ENCODE measurements around the gene TAS2R60.
"Not testable (repeated sequence)": the region's sequence is repeated elsewhere in the genome, so short reads cannot be mapped to it uniquely, and the experiment has no call there.

TAS2R60 gene

GRCh38 chr7:143415742-143416397, 27.4 kb upstream of the TAS2R60 start:
- DNase-seq (ENCODE audit: extremely low read depth, insufficient read length), result no peak

DNA sequence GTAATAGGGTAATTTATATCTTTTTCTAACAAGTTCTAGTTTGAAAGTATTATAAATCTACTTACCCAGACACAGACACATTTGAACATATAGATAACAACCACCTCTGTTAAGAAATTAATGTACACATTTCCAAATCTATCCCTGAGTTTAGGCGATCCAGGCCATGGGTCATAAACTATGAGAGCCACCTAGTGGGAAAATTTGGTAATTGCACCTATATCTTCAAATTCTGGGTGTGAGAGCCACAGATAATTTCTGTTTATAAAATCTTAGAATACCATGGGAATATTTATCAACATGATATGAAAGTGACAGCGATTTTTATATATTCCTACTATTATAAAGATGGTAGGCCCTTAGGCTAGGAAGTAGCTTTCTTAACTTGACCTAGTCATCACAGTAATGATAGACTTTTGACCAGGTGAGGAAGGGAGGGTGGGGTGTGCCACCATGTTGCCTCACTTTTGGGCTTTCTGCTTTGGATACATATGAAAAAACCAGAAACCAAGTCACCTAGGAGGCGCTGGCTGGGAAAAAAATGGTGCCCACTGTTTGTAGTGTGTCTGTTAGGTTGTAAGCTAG, 26.6 kb upstream of the TAS2R60 start:
- H3K27me3 ChIP-seq (replicated peaks; ENCODE audit: control insufficient read depth, insufficient read depth, low read length), result 0 out of 2 replicates have a peak, but pooled peaks cover 1% of the 10 kb centered on the region
- no peaks in the 10 kb centered on the region for H3K36me3 ChIP-seq (ENCODE audit: control insufficient read depth, insufficient read depth, low read length)
- DNase-seq (ENCODE audit: extremely low read depth, insufficient read length), result no peak
- TF ChIP-seq, protein P1, sequence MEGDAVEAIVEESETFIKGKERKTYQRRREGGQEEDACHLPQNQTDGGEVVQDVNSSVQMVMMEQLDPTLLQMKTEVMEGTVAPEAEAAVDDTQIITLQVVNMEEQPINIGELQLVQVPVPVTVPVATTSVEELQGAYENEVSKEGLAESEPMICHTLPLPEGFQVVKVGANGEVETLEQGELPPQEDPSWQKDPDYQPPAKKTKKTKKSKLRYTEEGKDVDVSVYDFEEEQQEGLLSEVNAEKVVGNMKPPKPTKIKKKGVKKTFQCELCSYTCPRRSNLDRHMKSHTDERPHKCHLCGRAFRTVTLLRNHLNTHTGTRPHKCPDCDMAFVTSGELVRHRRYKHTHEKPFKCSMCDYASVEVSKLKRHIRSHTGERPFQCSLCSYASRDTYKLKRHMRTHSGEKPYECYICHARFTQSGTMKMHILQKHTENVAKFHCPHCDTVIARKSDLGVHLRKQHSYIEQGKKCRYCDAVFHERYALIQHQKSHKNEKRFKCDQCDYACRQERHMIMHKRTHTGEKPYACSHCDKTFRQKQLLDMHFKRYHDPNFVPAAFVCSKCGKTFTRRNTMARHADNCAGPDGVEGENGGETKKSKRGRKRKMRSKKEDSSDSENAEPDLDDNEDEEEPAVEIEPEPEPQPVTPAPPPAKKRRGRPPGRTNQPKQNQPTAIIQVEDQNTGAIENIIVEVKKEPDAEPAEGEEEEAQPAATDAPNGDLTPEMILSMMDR (IDR thresholded peaks at IDR 0.05; ENCODE audit: insufficient read depth, low read length, poor library complexity, severe bottlenecking), result peak; percentile 64
- H3K4me3 ChIP-seq (replicated peaks; ENCODE audit: low read depth, low read length), result no peak overlapping the region

More at GRCh38 chr7:143415742-143416397, 27.4 kb upstream of the TAS2R60 start:
- H3K36me3 ChIP-seq (ENCODE audit: control insufficient read depth, insufficient read depth, low read length), result no peaks in the 10 kb centered on the region
- TF ChIP-seq, protein P1 (IDR thresholded peaks at IDR 0.05; ENCODE audit: insufficient read depth, low read length, poor library complexity, severe bottlenecking), result no peak
- no peak overlapping the region for H3K4me3 ChIP-seq (replicated peaks; ENCODE audit: low read depth, low read length)
- 0 out of 2 replicates have a peak, but pooled peaks cover 1% of the 10 kb centered on the region for H3K27me3 ChIP-seq (replicated peaks; ENCODE audit: control insufficient read depth, insufficient read depth, low read length)

DNA sequence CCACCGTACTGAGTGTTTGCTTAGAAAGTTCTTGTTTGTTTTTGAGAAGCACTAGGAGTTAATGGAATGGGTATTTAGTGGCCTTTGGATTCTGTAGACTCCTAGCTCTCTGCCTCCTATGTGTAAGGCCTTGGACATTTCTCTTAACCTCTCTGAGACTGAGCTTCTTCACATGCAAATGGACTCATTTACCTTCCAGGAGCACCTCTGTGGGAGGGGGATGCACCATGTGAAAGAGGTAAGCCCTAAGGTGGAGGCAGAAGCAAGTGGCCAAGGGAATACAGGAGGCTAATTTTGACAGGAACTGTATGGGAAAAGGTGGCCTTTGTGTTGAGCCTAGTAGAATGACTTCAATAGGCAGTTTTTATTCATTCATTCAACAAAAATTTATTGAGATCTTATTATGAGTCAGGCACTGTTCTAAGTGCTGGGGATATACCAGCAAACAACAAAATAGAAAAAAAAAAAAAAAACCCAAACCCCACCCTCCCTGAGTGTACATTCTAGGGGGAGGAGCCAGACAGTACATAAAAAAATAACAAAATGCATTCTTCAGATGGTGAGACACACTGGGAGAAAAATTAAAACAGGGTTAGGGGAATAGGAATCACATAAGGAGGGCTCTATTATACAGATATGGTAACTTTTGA, 25.4 kb upstream of the TAS2R60 start:
- Histone ChIP-seq H3K27me3 (replicated peaks; ENCODE audit: control insufficient read depth, insufficient read depth, low read length) (0 out of 2 replicates have a peak, but pooled peaks cover 1% of the 10 kb centered on the region), H3K36me3 (ENCODE audit: control insufficient read depth, insufficient read depth, low read length) (no peaks in the 10 kb centered on the region), H3K4me3 (replicated peaks; ENCODE audit: low read depth, low read length) (no peak overlapping the region)
- TF ChIP-seq, protein P1 (IDR thresholded peaks at IDR 0.05; ENCODE audit: insufficient read depth, low read length, poor library complexity, severe bottlenecking), result no peak
- DNase-seq (ENCODE audit: extremely low read depth, insufficient read length), result no peak

GRCh38 chr7:143418681-143419458, 24.4 kb upstream of the TAS2R60 start:
- TF ChIP-seq, protein P1 (IDR thresholded peaks at IDR 0.05; ENCODE audit: insufficient read depth, low read length, poor library complexity, severe bottlenecking), result no peak
- no peak for DNase-seq (ENCODE audit: extremely low read depth, insufficient read length)
- H3K27me3 ChIP-seq (replicated peaks; ENCODE audit: control insufficient read depth, insufficient read depth, low read length), result 0 out of 2 replicates have a peak, but pooled peaks cover 1% of the 10 kb centered on the region
- H3K36me3 ChIP-seq (ENCODE audit: control insufficient read depth, insufficient read depth, low read length), result no peaks in the 10 kb centered on the region
- no peak overlapping the region for H3K4me3 ChIP-seq (replicated peaks; ENCODE audit: low read depth, low read length)

DNA sequence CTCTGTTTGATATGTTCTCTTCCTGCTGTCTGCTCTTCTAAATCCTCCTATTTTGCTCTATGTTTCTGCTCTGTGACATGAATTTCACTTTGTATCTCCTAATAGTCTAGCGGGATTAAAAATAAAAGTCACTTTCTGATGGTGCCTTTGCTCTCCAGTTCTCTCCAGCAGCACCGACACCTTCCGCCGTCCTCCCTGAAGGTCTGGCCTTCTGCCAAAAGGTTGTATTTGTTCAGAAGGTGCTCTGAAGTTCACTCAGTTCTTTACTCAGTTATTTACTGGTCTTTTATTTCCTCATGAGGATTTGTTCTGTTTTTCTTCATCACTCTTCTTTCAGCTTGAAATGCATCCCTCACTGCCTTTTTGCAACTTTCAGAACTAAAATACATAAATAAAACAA, 23.4 kb upstream of the TAS2R60 start:
- Histone ChIP-seq H3K36me3 (ENCODE audit: control insufficient read depth, insufficient read depth, low read length) (no peaks in the 10 kb centered on the region), H3K4me3 (replicated peaks; ENCODE audit: low read depth, low read length) (no peak overlapping the region), H3K27me3 (replicated peaks; ENCODE audit: control insufficient read depth, insufficient read depth, low read length) (0 out of 2 replicates have a peak, but pooled peaks cover 1% of the 10 kb centered on the region)
- TF ChIP-seq, protein P1 (IDR thresholded peaks at IDR 0.05; ENCODE audit: insufficient read depth, low read length, poor library complexity, severe bottlenecking), result no peak
- no peak for DNase-seq (ENCODE audit: extremely low read depth, insufficient read length)

DNA sequence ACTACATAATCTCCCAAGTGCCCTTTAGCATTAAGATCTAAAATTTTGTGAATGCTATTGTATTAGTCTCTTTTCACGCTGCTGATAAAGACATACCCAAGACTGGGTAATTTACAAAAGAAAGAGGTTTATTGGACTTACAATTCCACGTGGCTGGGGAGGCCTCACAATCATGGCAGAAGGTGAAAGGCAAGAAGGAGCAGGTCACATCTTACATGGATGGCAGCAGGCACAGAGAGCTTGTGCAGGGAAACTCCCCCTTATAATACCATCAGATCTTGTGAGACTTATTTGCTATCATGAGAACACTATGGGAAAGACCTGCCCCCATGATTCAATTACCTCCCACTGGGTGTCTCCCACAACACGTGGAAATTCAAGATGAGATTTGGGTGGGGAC, 22.6 kb upstream of the TAS2R60 start:
- H3K36me3 ChIP-seq (ENCODE audit: control insufficient read depth, insufficient read depth, low read length); H3K27me3 ChIP-seq (replicated peaks; ENCODE audit: control insufficient read depth, insufficient read depth, low read length); DNase-seq (ENCODE audit: extremely low read depth, insufficient read length); H3K4me3 ChIP-seq (replicated peaks; ENCODE audit: low read depth, low read length): not testable (repeated sequence)
